ENCODE results near the gene RPL27.

DNA sequence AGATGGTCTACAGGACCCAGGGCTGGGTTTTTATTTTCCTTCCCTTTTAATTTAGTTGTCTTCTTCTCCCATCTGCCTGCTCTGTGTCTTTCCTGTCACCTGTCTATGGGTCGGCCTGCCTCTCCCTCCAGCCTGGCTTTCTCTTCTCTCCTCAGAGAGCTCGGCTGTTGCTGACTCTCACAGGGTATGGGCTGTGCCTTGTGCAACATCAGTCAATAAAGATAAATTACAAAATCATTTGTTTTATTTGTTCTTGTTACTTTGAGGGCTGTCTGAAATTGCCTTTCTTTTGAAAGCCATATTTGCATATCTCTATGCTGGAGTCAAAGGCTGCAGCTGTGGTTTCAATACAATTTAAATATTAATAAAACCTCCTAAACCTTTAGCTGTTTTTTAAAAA, 42.4 kb downstream of the RPL27 start:
- TF ChIP-seq, protein P1, sequence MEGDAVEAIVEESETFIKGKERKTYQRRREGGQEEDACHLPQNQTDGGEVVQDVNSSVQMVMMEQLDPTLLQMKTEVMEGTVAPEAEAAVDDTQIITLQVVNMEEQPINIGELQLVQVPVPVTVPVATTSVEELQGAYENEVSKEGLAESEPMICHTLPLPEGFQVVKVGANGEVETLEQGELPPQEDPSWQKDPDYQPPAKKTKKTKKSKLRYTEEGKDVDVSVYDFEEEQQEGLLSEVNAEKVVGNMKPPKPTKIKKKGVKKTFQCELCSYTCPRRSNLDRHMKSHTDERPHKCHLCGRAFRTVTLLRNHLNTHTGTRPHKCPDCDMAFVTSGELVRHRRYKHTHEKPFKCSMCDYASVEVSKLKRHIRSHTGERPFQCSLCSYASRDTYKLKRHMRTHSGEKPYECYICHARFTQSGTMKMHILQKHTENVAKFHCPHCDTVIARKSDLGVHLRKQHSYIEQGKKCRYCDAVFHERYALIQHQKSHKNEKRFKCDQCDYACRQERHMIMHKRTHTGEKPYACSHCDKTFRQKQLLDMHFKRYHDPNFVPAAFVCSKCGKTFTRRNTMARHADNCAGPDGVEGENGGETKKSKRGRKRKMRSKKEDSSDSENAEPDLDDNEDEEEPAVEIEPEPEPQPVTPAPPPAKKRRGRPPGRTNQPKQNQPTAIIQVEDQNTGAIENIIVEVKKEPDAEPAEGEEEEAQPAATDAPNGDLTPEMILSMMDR (IDR thresholded peaks at IDR 0.05), result no peak
- TF ChIP-seq POLR2A (IDR thresholded peaks at IDR 0.05), result no peak

Measured in esophagus squamous epithelium (tissue), 4 donors.